SK-N-SH treated with all-trans-retinoic acid at 6 μM for 48 hours (cell line): ENCODE results near the gene IL4R.
"Not testable (repeated sequence)": the region's sequence is repeated elsewhere in the genome, so short reads cannot be mapped to it uniquely, and the experiment has no call there.

Source experiments
- ATAC-seq: fragments of 200-7000 bp; cut with Tn5 transposase; 3 replicates; pipeline ENCODE4 v1.9.1; 2020; ENCODE audit warnings: mild to moderate bottlenecking, moderate library complexity
- ARNTL ChIP-seq: fragments of 450-650 bp; formaldehyde crosslinking; IDR thresholded peaks from 2 replicates; pipeline ENCODE4 v1.5.0; 2020; ENCODE audit warnings: low read depth, mild to moderate bottlenecking, moderate library complexity, borderline replicate concordance
- BACH2 ChIP-seq: fragments of 250-450 bp; sonication (Bioruptor Pico); IDR thresholded peaks from 2 replicates; pipeline ENCODE4 v1.9.0; 2021; ENCODE audit warnings: mild to moderate bottlenecking, borderline replicate concordance
- CSDC2 ChIP-seq: fragments of 250-450 bp; sonication (Bioruptor Pico); IDR thresholded peaks from 2 replicates; pipeline ENCODE4 v1.5.0; 2020; ENCODE audit warnings: mild to moderate bottlenecking, moderate library complexity
- ESRRG ChIP-seq: fragments of 250-450 bp; sonication (Bioruptor Pico); IDR thresholded peaks from 2 replicates; pipeline ENCODE4 v1.6.1; 2021; ENCODE audit warnings: mild to moderate bottlenecking
- GLIS3 ChIP-seq: fragments of 250-450 bp; sonication (Bioruptor Pico); IDR thresholded peaks from 2 replicates; pipeline ENCODE4 v1.5.0; 2020; ENCODE audit warnings: mild to moderate bottlenecking, moderate library complexity
- ISL1 ChIP-seq: fragments of 250-450 bp; sonication (Bioruptor Pico); IDR thresholded peaks from 2 replicates; pipeline ENCODE4 v2.1.2; 2022; ENCODE audit warnings: mild to moderate bottlenecking, moderate library complexity
- OSR1 ChIP-seq: fragments of 250-450 bp; sonication (Bioruptor Pico); IDR thresholded peaks from 2 replicates; pipeline ENCODE4 v1.8.0; 2022; ENCODE audit warnings: moderate library complexity, mild to moderate bottlenecking, inconsistent platforms
- PPARA ChIP-seq: fragments of 250-450 bp; sonication (Bioruptor Pico); IDR thresholded peaks from 2 replicates; pipeline ENCODE4 v1.5.0; 2020; ENCODE audit warnings: mild to moderate bottlenecking, borderline replicate concordance
- RARB ChIP-seq: fragments of 250-450 bp; sonication (Bioruptor Pico); IDR thresholded peaks from 2 replicates; pipeline ENCODE4 v1.8.0; 2021; ENCODE audit warnings: mild to moderate bottlenecking, moderate library complexity
- TOX ChIP-seq: fragments of 250-450 bp; sonication (Bioruptor Pico); IDR thresholded peaks from 2 replicates; pipeline ENCODE4 v1.8.0; 2021; ENCODE audit warnings: mild to moderate bottlenecking, moderate library complexity, borderline replicate concordance
- ZC3H10 ChIP-seq: fragments of 250-450 bp; sonication (Bioruptor Pico); IDR thresholded peaks from 2 replicates; pipeline ENCODE4 v1.5.1; 2021; ENCODE audit warnings: mild to moderate bottlenecking, moderate library complexity
- ZFP3 ChIP-seq: fragments of 250-450 bp; sonication (Bioruptor Pico); IDR thresholded peaks from 2 replicates; pipeline ENCODE4 v1.5.0; 2020; ENCODE audit warnings: mild to moderate bottlenecking, moderate library complexity
- ZNF565 ChIP-seq: fragments of 450-650 bp; formaldehyde crosslinking; conservative IDR thresholded peaks from 2 replicates; pipeline ENCODE4 v1.5.0; 2020; ENCODE audit warnings: low read depth, mild to moderate bottlenecking, moderate library complexity
- ZNF70 ChIP-seq: fragments of 450-650 bp; formaldehyde crosslinking; IDR thresholded peaks from 2 replicates; pipeline ENCODE4 v1.5.0; 2020; ENCODE audit warnings: mild to moderate bottlenecking, moderate library complexity
- ZNF8 ChIP-seq: fragments of 450-650 bp; formaldehyde crosslinking; IDR thresholded peaks from 2 replicates; pipeline ENCODE4 v1.5.0; 2020; ENCODE audit warnings: mild to moderate bottlenecking, moderate library complexity
- TF ChIP-seq, protein P1 (sequence below): fragments of 250-450 bp; sonication (Bioruptor Pico); IDR thresholded peaks from 2 replicates; pipeline ENCODE4 v1.8.0; 2020; ENCODE audit warnings: mild to moderate bottlenecking, moderate library complexity, borderline replicate concordance
- TF ChIP-seq, protein P2 (sequence below): fragments of 250-450 bp; sonication (Bioruptor Pico); IDR thresholded peaks from 2 replicates; pipeline ENCODE4 v1.5.1; 2021; ENCODE audit warnings: mild to moderate bottlenecking, moderate library complexity
- TF ChIP-seq, protein P3 (sequence below): fragments of 250-450 bp; sonication (Bioruptor Pico); IDR thresholded peaks from 2 replicates; pipeline ENCODE4 v1.8.0; 2021; ENCODE audit warnings: low read depth, mild to moderate bottlenecking, moderate library complexity, borderline replicate concordance
- TF ChIP-seq, protein P4 (sequence below): fragments of 250-450 bp; sonication (Bioruptor Pico); IDR thresholded peaks from 2 replicates; pipeline ENCODE4 v1.5.0; 2020; ENCODE audit warnings: mild to moderate bottlenecking, moderate library complexity

Gene IL4R

DNA sequence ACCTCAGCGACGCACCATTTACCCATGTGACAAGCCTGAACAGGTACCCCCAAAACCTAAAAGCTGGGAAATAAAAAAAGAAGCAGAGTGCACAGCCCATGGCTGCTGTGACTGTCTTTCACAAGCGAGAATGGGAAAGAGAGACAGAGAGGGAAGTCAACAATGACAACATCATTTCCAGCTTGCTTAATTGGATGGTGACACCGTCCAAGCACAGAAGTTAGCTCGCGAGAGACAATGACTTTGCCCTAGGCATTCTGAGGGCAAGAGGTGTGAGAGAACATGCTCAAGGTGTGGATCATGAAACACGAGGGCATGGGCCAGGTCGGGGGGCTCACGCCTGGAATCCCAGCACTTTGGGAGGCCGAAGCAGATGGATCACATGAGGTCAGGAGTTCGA, 25.9 kb upstream of the IL4R start:
- ATAC-seq = no peak
- TF ChIP-seq RARB (CRISPR knock-in tag) (no peak), GLIS3 (CRISPR knock-in tag) (no peak), ESRRG (CRISPR knock-in tag) (no peak), ZNF565 (CRISPR knock-in tag) (no peak), PPARA (CRISPR knock-in tag) (no peak), ZNF8 (no peak), CSDC2 (CRISPR knock-in tag) (no peak), TOX (CRISPR knock-in tag) (no peak), ZFP3 (CRISPR knock-in tag) (no peak), BACH2 (CRISPR knock-in tag) (no peak)
- TF ChIP-seq, protein P1, sequence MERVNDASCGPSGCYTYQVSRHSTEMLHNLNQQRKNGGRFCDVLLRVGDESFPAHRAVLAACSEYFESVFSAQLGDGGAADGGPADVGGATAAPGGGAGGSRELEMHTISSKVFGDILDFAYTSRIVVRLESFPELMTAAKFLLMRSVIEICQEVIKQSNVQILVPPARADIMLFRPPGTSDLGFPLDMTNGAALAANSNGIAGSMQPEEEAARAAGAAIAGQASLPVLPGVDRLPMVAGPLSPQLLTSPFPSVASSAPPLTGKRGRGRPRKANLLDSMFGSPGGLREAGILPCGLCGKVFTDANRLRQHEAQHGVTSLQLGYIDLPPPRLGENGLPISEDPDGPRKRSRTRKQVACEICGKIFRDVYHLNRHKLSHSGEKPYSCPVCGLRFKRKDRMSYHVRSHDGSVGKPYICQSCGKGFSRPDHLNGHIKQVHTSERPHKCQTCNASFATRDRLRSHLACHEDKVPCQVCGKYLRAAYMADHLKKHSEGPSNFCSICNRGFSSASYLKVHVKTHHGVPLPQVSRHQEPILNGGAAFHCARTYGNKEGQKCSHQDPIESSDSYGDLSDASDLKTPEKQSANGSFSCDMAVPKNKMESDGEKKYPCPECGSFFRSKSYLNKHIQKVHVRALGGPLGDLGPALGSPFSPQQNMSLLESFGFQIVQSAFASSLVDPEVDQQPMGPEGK (CRISPR knock-in tag) = no peak
- TF ChIP-seq, protein P2, sequence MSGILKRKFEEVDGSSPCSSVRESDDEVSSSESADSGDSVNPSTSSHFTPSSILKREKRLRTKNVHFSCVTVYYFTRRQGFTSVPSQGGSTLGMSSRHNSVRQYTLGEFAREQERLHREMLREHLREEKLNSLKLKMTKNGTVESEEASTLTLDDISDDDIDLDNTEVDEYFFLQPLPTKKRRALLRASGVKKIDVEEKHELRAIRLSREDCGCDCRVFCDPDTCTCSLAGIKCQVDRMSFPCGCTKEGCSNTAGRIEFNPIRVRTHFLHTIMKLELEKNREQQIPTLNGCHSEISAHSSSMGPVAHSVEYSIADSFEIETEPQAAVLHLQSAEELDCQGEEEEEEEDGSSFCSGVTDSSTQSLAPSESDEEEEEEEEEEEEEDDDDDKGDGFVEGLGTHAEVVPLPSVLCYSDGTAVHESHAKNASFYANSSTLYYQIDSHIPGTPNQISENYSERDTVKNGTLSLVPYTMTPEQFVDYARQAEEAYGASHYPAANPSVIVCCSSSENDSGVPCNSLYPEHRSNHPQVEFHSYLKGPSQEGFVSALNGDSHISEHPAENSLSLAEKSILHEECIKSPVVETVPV (CRISPR knock-in tag) = no peak
- TF ChIP-seq, protein P3, sequence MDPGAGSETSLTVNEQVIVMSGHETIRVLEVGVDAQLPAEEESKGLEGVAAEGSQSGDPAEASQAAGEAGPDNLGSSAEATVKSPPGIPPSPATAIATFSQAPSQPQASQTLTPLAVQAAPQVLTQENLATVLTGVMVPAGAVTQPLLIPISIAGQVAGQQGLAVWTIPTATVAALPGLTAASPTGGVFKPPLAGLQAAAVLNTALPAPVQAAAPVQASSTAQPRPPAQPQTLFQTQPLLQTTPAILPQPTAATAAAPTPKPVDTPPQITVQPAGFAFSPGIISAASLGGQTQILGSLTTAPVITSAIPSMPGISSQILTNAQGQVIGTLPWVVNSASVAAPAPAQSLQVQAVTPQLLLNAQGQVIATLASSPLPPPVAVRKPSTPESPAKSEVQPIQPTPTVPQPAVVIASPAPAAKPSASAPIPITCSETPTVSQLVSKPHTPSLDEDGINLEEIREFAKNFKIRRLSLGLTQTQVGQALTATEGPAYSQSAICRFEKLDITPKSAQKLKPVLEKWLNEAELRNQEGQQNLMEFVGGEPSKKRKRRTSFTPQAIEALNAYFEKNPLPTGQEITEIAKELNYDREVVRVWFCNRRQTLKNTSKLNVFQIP (CRISPR knock-in tag) = no peak
- TF ChIP-seq, all 23 proteins: peak for 0

DNA sequence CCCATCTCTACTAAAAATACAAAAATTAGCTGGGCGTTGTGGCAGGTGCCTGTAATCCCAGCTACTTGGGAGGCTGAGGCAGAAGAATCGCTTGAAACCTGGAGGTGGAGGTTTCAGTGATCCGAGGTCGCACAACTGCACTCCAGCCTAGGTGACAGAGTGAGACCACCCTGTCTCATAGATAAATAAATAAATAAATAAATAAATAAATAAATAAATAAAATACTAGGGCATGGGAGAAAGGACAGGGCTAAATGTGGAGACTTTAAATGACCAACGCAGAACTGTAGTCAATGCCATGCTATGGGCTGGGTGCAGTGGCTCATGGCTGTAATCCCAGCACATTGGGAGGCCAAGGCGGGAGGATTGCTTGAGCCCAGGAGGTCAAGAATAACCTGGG, 25.5 kb upstream of the IL4R start:
- ATAC-seq = not testable (repeated sequence)

DNA sequence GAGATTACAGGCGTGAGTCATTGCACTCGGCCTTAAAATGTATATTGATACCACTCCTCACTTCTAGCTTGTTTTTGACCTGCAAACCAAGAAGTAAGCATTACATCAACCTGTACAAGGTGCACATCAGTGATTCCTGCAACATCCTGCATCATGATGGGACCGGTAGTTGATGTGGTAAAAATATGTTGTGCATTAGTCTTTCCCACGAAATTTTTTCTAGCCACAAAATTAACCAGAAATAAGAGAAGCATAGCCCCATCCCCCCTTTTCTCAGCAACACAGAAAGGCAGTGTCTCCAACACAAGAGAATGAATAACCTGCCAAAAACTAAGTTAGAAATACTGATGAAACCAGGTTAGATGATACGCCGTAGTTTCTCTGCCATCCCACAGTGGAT, 24.1 kb upstream of the IL4R start:
- ATAC-seq = no peak
- no peak for TF ChIP-seq ISL1 (CRISPR knock-in tag)
- TF ChIP-seq RARB (CRISPR knock-in tag) = no peak
- TF ChIP-seq, protein P4, sequence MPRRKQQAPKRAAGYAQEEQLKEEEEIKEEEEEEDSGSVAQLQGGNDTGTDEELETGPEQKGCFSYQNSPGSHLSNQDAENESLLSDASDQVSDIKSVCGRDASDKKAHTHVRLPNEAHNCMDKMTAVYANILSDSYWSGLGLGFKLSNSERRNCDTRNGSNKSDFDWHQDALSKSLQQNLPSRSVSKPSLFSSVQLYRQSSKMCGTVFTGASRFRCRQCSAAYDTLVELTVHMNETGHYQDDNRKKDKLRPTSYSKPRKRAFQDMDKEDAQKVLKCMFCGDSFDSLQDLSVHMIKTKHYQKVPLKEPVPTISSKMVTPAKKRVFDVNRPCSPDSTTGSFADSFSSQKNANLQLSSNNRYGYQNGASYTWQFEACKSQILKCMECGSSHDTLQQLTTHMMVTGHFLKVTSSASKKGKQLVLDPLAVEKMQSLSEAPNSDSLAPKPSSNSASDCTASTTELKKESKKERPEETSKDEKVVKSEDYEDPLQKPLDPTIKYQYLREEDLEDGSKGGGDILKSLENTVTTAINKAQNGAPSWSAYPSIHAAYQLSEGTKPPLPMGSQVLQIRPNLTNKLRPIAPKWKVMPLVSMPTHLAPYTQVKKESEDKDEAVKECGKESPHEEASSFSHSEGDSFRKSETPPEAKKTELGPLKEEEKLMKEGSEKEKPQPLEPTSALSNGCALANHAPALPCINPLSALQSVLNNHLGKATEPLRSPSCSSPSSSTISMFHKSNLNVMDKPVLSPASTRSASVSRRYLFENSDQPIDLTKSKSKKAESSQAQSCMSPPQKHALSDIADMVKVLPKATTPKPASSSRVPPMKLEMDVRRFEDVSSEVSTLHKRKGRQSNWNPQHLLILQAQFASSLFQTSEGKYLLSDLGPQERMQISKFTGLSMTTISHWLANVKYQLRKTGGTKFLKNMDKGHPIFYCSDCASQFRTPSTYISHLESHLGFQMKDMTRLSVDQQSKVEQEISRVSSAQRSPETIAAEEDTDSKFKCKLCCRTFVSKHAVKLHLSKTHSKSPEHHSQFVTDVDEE (CRISPR knock-in tag) = no peak
- no peak for TF ChIP-seq BACH2 (CRISPR knock-in tag)
- TF ChIP-seq ZFP3 (CRISPR knock-in tag) = no peak
- no peak for TF ChIP-seq ARNTL
- no peak for TF ChIP-seq OSR1 (CRISPR knock-in tag)
- TF ChIP-seq, protein P2 (CRISPR knock-in tag) = no peak
- TF ChIP-seq, all 23 proteins: peak for 0

DNA sequence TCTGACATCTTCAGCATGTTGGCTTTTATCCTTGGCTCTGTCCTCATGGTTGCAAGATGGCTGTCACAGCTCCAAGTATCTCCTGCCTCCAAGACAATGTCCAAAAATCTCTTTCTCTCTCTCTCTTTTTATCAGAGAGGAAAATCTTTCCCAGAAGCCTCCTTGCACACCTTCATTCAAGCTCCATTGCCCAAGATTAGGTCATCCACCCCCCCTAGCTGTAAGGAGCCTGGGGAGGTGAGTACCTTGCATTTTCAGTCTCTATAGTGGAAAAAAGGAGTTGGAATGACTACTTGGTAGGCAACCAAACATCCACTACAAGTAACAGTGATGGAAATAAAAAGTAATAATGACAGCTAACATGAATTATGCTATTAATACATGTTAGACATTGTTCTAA, 23.2 kb upstream of the IL4R start:
- ATAC-seq = no peak
- TF ChIP-seq ZFP3 (CRISPR knock-in tag) = no peak
- TF ChIP-seq, protein P2 (CRISPR knock-in tag) = no peak
- TF ChIP-seq CSDC2 (CRISPR knock-in tag) = no peak
- no peak for TF ChIP-seq ZC3H10 (CRISPR knock-in tag)
- TF ChIP-seq, protein P4 (CRISPR knock-in tag) = no peak
- no peak for TF ChIP-seq ESRRG (CRISPR knock-in tag)
- TF ChIP-seq ARNTL = no peak
- TF ChIP-seq ZNF70 (CRISPR knock-in tag) = no peak
- no peak for TF ChIP-seq ISL1 (CRISPR knock-in tag)
- TF ChIP-seq, protein P3 (CRISPR knock-in tag) = no peak
- TF ChIP-seq PPARA (CRISPR knock-in tag) = no peak
- TF ChIP-seq GLIS3 (CRISPR knock-in tag) = no peak
- no peak for TF ChIP-seq ZNF565 (CRISPR knock-in tag)
